IMR-90 (cell line): ENCODE measurements around the gene MAP3K15. TPM values are rescaled to one million over a fixed set of nuclear protein-coding genes. Genes with fewer than 3 reads are reported as not detected.

Source experiments
- ATAC-seq: fragments of 200-7000 bp; cut with Tn5 transposase; 2 replicates; pipeline ENCODE4 v1.9.1; 2020; ENCODE audit warnings: low read depth, mild to moderate bottlenecking, moderate library complexity
- BruUV-seq: library from RNA; stranded (reverse); fragments of 400-500 nt; replicated peaks from 2 replicates; lab custom pipeline; 2021; lab: Mats Ljungman, UMichigan
- CTCF ChIA-PET: fragments of 300-600 bp; formaldehyde crosslinking; extraction: SDS; loops from one replicate; lab custom pipeline; 2021; ENCODE audit warnings: antibody characterized with exemption; lab: Yijun Ruan, JAX
- POLR2A ChIA-PET: fragments of 300-600 bp; sonication (Branson Sonifier 250); formaldehyde crosslinking; loops from one replicate; lab custom pipeline; 2022; ENCODE audit warnings: antibody characterized with exemption; ENCODE audit not compliant: unreplicated experiment; lab: Charles Lee
- DNase-seq: peaks from one replicate; pipeline ENCODE4 v3.0.0; 2013
- H2AFZ ChIP-seq: replicated peaks from 2 replicates; pipeline ENCODE3; 2013; ENCODE audit warnings: low read length, mild to moderate bottlenecking; ENCODE audit not compliant: poor library complexity
- H2AK5ac ChIP-seq: 2 replicates; pipeline ENCODE4 v1.6.1; 2013; ENCODE audit warnings: low read depth, low read length, inconsistent platforms
- H2AK9ac ChIP-seq: replicated peaks from 2 replicates; pipeline ENCODE3; 2013; ENCODE audit warnings: mild to moderate bottlenecking, low read depth, low read length, moderate library complexity; ENCODE audit not compliant: poor library complexity
- H2BK120ac ChIP-seq: 2 replicates; pipeline ENCODE4 v1.6.1; 2013; ENCODE audit warnings: low read depth, low read length, inconsistent platforms
- H2BK15ac ChIP-seq: 3 replicates; pipeline ENCODE4 v1.6.1; 2013; ENCODE audit warnings: low read depth, low read length, inconsistent platforms
- H2BK20ac ChIP-seq: 2 replicates; pipeline ENCODE4 v1.6.1; 2013; ENCODE audit warnings: low read depth, mild to moderate bottlenecking, inconsistent platforms, low read length, moderate library complexity
- H2BK5ac ChIP-seq: 2 replicates; pipeline ENCODE4 v1.6.1; 2013; ENCODE audit warnings: mild to moderate bottlenecking, low read depth, low read length, inconsistent platforms; ENCODE audit not compliant: poor library complexity, severe bottlenecking
- H3K14ac ChIP-seq: replicated peaks from 2 replicates; pipeline ENCODE4 v1.6.1; 2013; ENCODE audit warnings: low read depth, low read length, inconsistent platforms
- H3K18ac ChIP-seq: 2 replicates; pipeline ENCODE4 v1.6.1; 2013; ENCODE audit warnings: low read depth, low read length, control low read depth
- H3K23ac ChIP-seq: 2 replicates; pipeline ENCODE4 v1.6.1; 2013; ENCODE audit warnings: low read depth, low read length, inconsistent platforms
- H3K27ac ChIP-seq: 2 replicates; pipeline ENCODE4 v1.5.1; 2013; ENCODE audit warnings: mild to moderate bottlenecking, control low read depth, low read length; ENCODE audit not compliant: insufficient read depth
- H3K27me3 ChIP-seq: 2 replicates; pipeline ENCODE4 v1.6.1; 2013; ENCODE audit warnings: low read length; ENCODE audit not compliant: control insufficient read depth, insufficient read depth
- H3K36me3 ChIP-seq: 2 replicates; pipeline ENCODE4 v1.6.1; 2013; ENCODE audit warnings: low read length, mixed read lengths; ENCODE audit not compliant: control insufficient read depth, insufficient read depth
- H3K4ac ChIP-seq: 2 replicates; pipeline ENCODE4 v1.6.1; 2013; ENCODE audit warnings: low read depth, low read length, inconsistent platforms
- H3K4me1 ChIP-seq: 2 replicates; pipeline ENCODE4 v1.6.1; 2013; ENCODE audit warnings: low read length, mixed read lengths; ENCODE audit not compliant: control insufficient read depth, insufficient read depth
- H3K4me2 ChIP-seq: 2 replicates; pipeline ENCODE4 v1.6.1; 2013; ENCODE audit warnings: low read depth, mild to moderate bottlenecking, control low read depth, low read length, moderate library complexity
- H3K4me3 ChIP-seq: 2 replicates; pipeline ENCODE4 v1.5.1; 2013; ENCODE audit warnings: low read depth, mild to moderate bottlenecking, control low read depth, low read length, moderate library complexity; ENCODE audit not compliant: insufficient read depth
- H3K56ac ChIP-seq: 2 replicates; pipeline ENCODE4 v1.6.1; 2013; ENCODE audit warnings: low read length, inconsistent platforms; ENCODE audit not compliant: insufficient read depth; ENCODE audit errors: extremely low read depth
- H3K79me1 ChIP-seq, 2 experiments: 2 replicates each; pipeline ENCODE4 v1.6.1; 2013; ENCODE audit warnings: low read length in 2 of 2, inconsistent platforms in 1 of 2, low read depth in 1 of 2
- H3K9ac ChIP-seq: 2 replicates; pipeline ENCODE4 v1.6.1; 2013; ENCODE audit warnings: low read depth, low read length, control low read depth
- H3K9me1 ChIP-seq: 2 replicates; pipeline ENCODE4 v1.6.1; 2013; ENCODE audit warnings: low read length, inconsistent platforms; ENCODE audit not compliant: insufficient read depth
- H3K9me3 ChIP-seq: 2 replicates; pipeline ENCODE4 v1.6.1; 2013; ENCODE audit warnings: low read length; ENCODE audit not compliant: control insufficient read depth, insufficient read depth
- H4K20me1 ChIP-seq: 2 replicates; pipeline ENCODE4 v1.6.1; 2013; ENCODE audit warnings: low read length, inconsistent platforms; ENCODE audit not compliant: insufficient read depth
- H4K5ac ChIP-seq: 2 replicates; pipeline ENCODE4 v1.6.1; 2013; ENCODE audit warnings: mild to moderate bottlenecking, low read depth, low read length, control low read depth
- H4K8ac ChIP-seq, 2 experiments: 2 replicates each; pipeline ENCODE4 v1.6.1; 2013; ENCODE audit warnings: low read depth in 2 of 2, low read length in 2 of 2, control low read depth in 1 of 2, inconsistent platforms in 1 of 2
- H4K91ac ChIP-seq: 2 replicates; pipeline ENCODE4 v1.6.1; 2013; ENCODE audit warnings: low read depth, low read length, inconsistent platforms; ENCODE audit not compliant: insufficient read depth
- BHLHE40 ChIP-seq: fragments of 150-350 bp; IDR thresholded peaks from 2 replicates; pipeline ENCODE4 v1.6.1; 2016; ENCODE audit warnings: mild to moderate bottlenecking, low read depth, low read length
- CEBPB ChIP-seq: IDR thresholded peaks from 2 replicates; pipeline ENCODE4 v1.6.1; 2012; ENCODE audit warnings: low read depth, low read length, improper control_type of control experiment
- CHD1 ChIP-seq: IDR thresholded peaks from 2 replicates; pipeline ENCODE4 v1.6.1; 2012; ENCODE audit warnings: low read depth, low read length, improper control_type of control experiment
- CTCF ChIP-seq: conservative IDR thresholded peaks from 2 replicates; pipeline ENCODE4 v1.5.1; 2012; ENCODE audit warnings: mild to moderate bottlenecking, low read depth, low read length, improper control_type of control experiment
- ELK1 ChIP-seq: fragments of 150-350 bp; IDR thresholded peaks from 2 replicates; pipeline ENCODE4 v1.6.1; 2016; ENCODE audit warnings: low read depth, mild to moderate bottlenecking, low read length, moderate library complexity, borderline replicate concordance
- FOS ChIP-seq: fragments of 150-350 bp; IDR thresholded peaks from 2 replicates; pipeline ENCODE4 v1.6.1; 2016; ENCODE audit warnings: low read depth, low read length
- MAFK ChIP-seq: IDR thresholded peaks from 2 replicates; pipeline ENCODE4 v1.6.1; 2012; ENCODE audit warnings: low read depth, low read length, improper control_type of control experiment
- MXI1 ChIP-seq: IDR thresholded peaks from 2 replicates; pipeline ENCODE4 v1.6.1; 2012; ENCODE audit warnings: low read depth, mild to moderate bottlenecking, low read length, moderate library complexity, borderline replicate concordance
- NFE2L2 ChIP-seq: fragments of 150-350 bp; IDR thresholded peaks from 2 replicates; pipeline ENCODE4 v1.6.1; 2016; ENCODE audit warnings: low read depth, mild to moderate bottlenecking, low read length
- POLR2A ChIP-seq: IDR thresholded peaks from 2 replicates; pipeline ENCODE4 v1.6.1; 2012; ENCODE audit warnings: mild to moderate bottlenecking, low read depth, low read length
- RCOR1 ChIP-seq: IDR thresholded peaks from 2 replicates; pipeline ENCODE4 v1.6.1; 2012; ENCODE audit warnings: mild to moderate bottlenecking, low read length, improper control_type of control experiment; ENCODE audit not compliant: insufficient replicate concordance
- RFX5 ChIP-seq: IDR thresholded peaks from 2 replicates; pipeline ENCODE4 v1.8.0; 2012; ENCODE audit warnings: low read depth, mild to moderate bottlenecking, low read length, moderate library complexity
- SMC3 ChIP-seq: fragments of 150-350 bp; IDR thresholded peaks from 2 replicates; pipeline ENCODE4 v1.6.1; 2016; ENCODE audit warnings: low read depth, mild to moderate bottlenecking, antibody characterized with exemption, low read length, moderate library complexity
- USF2 ChIP-seq: fragments of 150-350 bp; IDR thresholded peaks from 2 replicates; pipeline ENCODE4 v1.6.1; 2017; ENCODE audit warnings: mild to moderate bottlenecking, antibody characterized with exemption, low read length, low read depth
- WGBS, 2 experiments: methylation state at CpG; one replicate each; pipeline versions ENCODE4 v1.1.5 to v1.1.7; 2013; ENCODE audit warnings: missing lambda C conversion rate in 2 of 2; ENCODE audit not compliant: insufficient read length in 1 of 2; ENCODE audit errors: extremely low coverage in 2 of 2; 5-methylcytosine and 5-hydroxymethylcytosine counted together
- dilution Hi-C: fragments of 300-500 bp; cut with HindIII; formaldehyde crosslinking; loops from one replicate; pipeline ENCODE4 v1.14.3; 2018; ENCODE audit warnings: low sequenced_read_pairs; ENCODE audit not compliant: unreplicated experiment
- in situ Hi-C: fragments of 300-500 bp; cut with MboI; formaldehyde crosslinking; loops from 3 replicates; pipeline ENCODE4 v1.14.3; 2019; ENCODE audit warnings: low sequenced_read_pairs, inconsistent platforms, mixed read lengths
- intact Hi-C: fragments of 100-400 bp; cut with micrococcal nuclease; formaldehyde crosslinking; loops from 2 replicates; pipeline ENCODE4 v1.10.0; 2022
- polyA plus RNA-seq, 3 experiments: library from polyadenylated mRNA; depleted of rRNA; stranded (reverse); fragments of >200 nt; gene quantifications; 2 replicates each; pipeline ENCODE4 v1.2.3, GENCODE V29; 2012; ENCODE audit warnings: low replicate concordance in 1 of 3
- total RNA-seq: library from RNA; depleted of rRNA; stranded (reverse); fragments of >200 nt; gene quantifications from 2 replicates; pipeline ENCODE4 v1.2.3, GENCODE V29; 2012

The MAP3K15 gene
- total and polyA plus RNA-seq, 2 of the 4 experiments (the other 2 are of a cell fraction) = under 0.01 to 0.10 TPM

GRCh38 chrX:19350941-19351384 lies 164.3 kb downstream of the MAP3K15 start:
- Histone ChIP-seq H3K56ac (no peak overlapping the region), H3K79me1 (no peaks in the 10 kb centered on the region; a peak in 1 of 4 replicates), H4K20me1 (peaks cover 3% of the 10 kb centered on the region; the same call in 1 of the 2 replicates), H2BK120ac (no peak overlapping the region), H3K14ac (no peak overlapping the region), H3K36me3 (peaks cover 21% of the 10 kb centered on the region), H3K9me3 (no peaks in the 10 kb centered on the region), H4K91ac (no peak overlapping the region), H3K4me2 (no peak overlapping the region), H2AK9ac (no peak overlapping the region), H3K18ac (no peak overlapping the region), H2AK5ac (no peak overlapping the region), H3K4me3 (no peak overlapping the region), H3K9ac (no peak overlapping the region), H2BK20ac (no peak overlapping the region), H4K5ac (no peak overlapping the region), H4K8ac (no peak overlapping the region), H3K27me3 (no peaks in the 10 kb centered on the region), H2BK5ac (no peak overlapping the region), H3K23ac (no peak overlapping the region), H3K4ac (no peak overlapping the region), H3K9me1 (no peaks in the 10 kb centered on the region), H3K4me1 (no peaks in the 10 kb centered on the region), H3K27ac (no peak overlapping the region), H2AFZ (no peak overlapping the region), H2BK15ac (no peak overlapping the region)
- POLR2A ChIA-PET = no interaction called here
- BruUV-seq = no TSS peak
- no peak for DNase-seq
- CTCF ChIA-PET = no interaction called here
- in situ Hi-C loops = loop anchor here (25.0 kb wide), 2 partner anchors 436 to 636 kb away; partner anchors contain the start of gene BCLAF3
- dilution Hi-C loops = no loop called here
- ATAC-seq = no peak
- intact Hi-C loops = no loop called here
- WGBS, 2 experiments = no CpG with 5 or more reads among the region's 8 CpGs
- TF ChIP-seq NFE2L2 (no peak), CTCF (no peak), MXI1 (no peak), CHD1 (no peak), ELK1 (no peak), RFX5 (no peak), USF2 (no peak), BHLHE40 (no peak), MAFK (no peak), CEBPB (no peak), POLR2A (no peak), FOS (no peak), SMC3 (no peak), RCOR1 (no peak)
